Adrenal gland (tissue), 12 donors: ENCODE measurements around the gene C16orf90. TPM values are rescaled to one million over a fixed set of nuclear protein-coding genes. Genes with fewer than 3 reads are reported as not detected.

Experiments
- DNase-seq, 7 donors: peaks; one replicate each; pipeline ENCODE4 v3.0.0-alpha.2; 2019 to 2020
- H3K27ac ChIP-seq, 5 donors: fragments of 200-600 bp; sonication (generic) in 4 of 5; 1 replicate in 3 of 5; 2 replicates in 2 of 5; pipeline versions ENCODE4 v1.5.1 to v1.8.0; 2016 to 2020; ENCODE audit warnings: mild to moderate bottlenecking in 1 of 5
- H3K27me3 ChIP-seq: fragments of 200-600 bp; 2 replicates; pipeline ENCODE4 v1.8.0; 2021
- H3K36me3 ChIP-seq, 2 donors: fragments of 200-600 bp; replicated peaks in 1 of 2; 1 replicate in 1 of 2; 2 replicates in 1 of 2; pipeline versions ENCODE4 v1.5.1 to v1.8.0; 2018 to 2022
- H3K4me1 ChIP-seq, 2 donors: fragments of 200-600 bp; replicated peaks in 1 of 2; 1 replicate in 1 of 2; 2 replicates in 1 of 2; pipeline versions ENCODE4 v1.5.1 to v1.8.0; 2018 to 2021
- H3K4me3 ChIP-seq, 4 donors: fragments of 200-600 bp; sonication (generic) in 3 of 4; one replicate each; pipeline ENCODE4 v1.5.1; 2016 to 2018
- H3K9me3 ChIP-seq, 3 donors: fragments of 200-600 bp; sonication (generic) in 1 of 3; replicated peaks in 1 of 3; 1 replicate in 2 of 3; 2 replicates in 1 of 3; pipeline versions ENCODE4 v1.5.1 to v1.8.0; 2016 to 2021
- POLR2A ChIP-seq, 2 donors: fragments of 450-650 bp; IDR thresholded peaks; one replicate each; pipeline ENCODE4 v1.6.1; 2017; ENCODE audit warnings: antibody characterized with exemption in 2 of 2, mild to moderate bottlenecking in 2 of 2, moderate library complexity in 1 of 2
- WGBS, 4 donors: extraction: QIAGEN DNeasy Blood & Tissue Kit in 2 of 4; methylation state at CpG; one replicate each; pipeline versions ENCODE4 v1.1.5 to v1.1.7; 2013 to 2017; 5-methylcytosine and 5-hydroxymethylcytosine counted together
- intact Hi-C, 2 donors: fragments of 100-400 bp; cut with DNase I; formaldehyde crosslinking; loops; one replicate each; pipeline versions ENCODE4 v1.14.1 to v1.15.0; 2022 to 2023
- microRNA-seq, 3 donors: library from miRNA; unstranded; fragments of <30 nt; microRNA quantifications; one replicate each; pipeline ENCODE4, GENCODE V29; 2017 to 2020
- polyA plus RNA-seq, 3 donors: library from polyadenylated mRNA; stranded (reverse); fragments of 200-250 nt in 2 of 3; fragments of 350-450 nt in 1 of 3; fragmentation: Illumina TruSeq in 1 of 3; extraction: RNeasy Lipid Tissue Mini Kit (QIAGEN cat#74804) in 1 of 3; gene quantifications; one replicate each; pipeline ENCODE4 v1.2.3, GENCODE V29; 2013 to 2014
- small RNA-seq, 2 donors: library from RNA; depleted of rRNA; stranded (forward); fragments of <200 nt; gene quantifications; one replicate each; pipeline ENCODE3, GENCODE V24; 2016
- total RNA-seq, 9 donors: library from RNA; depleted of rRNA in 4 of 9; stranded (reverse); fragments of >200 nt in 4 of 9; fragments of 120-200 nt in 1 of 9; fragmentation: NEBNext Ultra II Directional in 1 of 9; extraction: Animal tissue kit (Norgen Biotek cat#: 25700) in 1 of 9; gene quantifications; one replicate each; pipeline versions ENCODE4 v1.1.0 to v1.2.4, GENCODE V29; 2013 to 2023
- TF ChIP-seq, protein P1 (sequence below), 6 experiments: fragments of 450-650 bp in 4 of 6; fragments of 200-600 bp in 2 of 6; sonication (generic) in 1 of 6; IDR thresholded peaks; 1 replicate in 5 of 6; 2 replicates in 1 of 6; pipeline versions ENCODE4 v1.5.1 to v1.8.0; 2016 to 2021; ENCODE audit warnings: antibody characterized with exemption in 6 of 6, mild to moderate bottlenecking in 2 of 6, moderate library complexity in 1 of 6
- donor health status: healthy with polysubstance abuse.
- donor health status: Bipolar disorder and iron deficiency.
- donor health status: DM: yes; HTN: yes; CAD: no.
- donor health status: DM: no; HTN: no; CAD: no.
- donor health status: DM: no; HTN: no; CAD: no.
- donor health status: DM: yes; HTN: yes; CAD: no.

C16orf90 gene
- total and polyA plus RNA-seq, 12 donors, result not detected

DNA sequence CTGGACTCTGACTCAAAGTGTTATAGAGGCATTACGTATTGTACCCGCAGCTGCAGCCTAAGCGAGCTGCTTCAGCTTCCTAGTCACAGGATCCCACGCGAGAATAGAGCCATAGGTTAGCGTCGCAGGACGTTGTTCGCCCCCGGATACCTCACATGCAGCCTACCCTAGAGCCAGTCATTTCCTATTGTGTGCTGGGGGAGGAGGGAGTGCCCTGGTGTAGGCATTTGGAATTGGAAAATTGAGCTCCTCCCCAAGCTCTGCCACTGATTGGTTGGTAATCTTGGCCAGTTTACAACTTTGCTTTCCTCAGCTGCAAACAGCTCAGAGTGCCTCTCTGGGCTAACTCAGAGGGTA lies 51.3 kb downstream of the C16orf90 start:
- H3K36me3 ChIP-seq, result peaks cover 0 to 12% of the 10 kb centered on the region in 2 donors
- 32 to 45% (median 36%) methylated on average over 6 to 10 of the region's 10 CpGs for WGBS, 4 donors
- peak in 1 of 2 donors; percentile 55 for TF ChIP-seq POLR2A (IDR thresholded peaks at IDR 0.05)
- TF ChIP-seq, protein P1, sequence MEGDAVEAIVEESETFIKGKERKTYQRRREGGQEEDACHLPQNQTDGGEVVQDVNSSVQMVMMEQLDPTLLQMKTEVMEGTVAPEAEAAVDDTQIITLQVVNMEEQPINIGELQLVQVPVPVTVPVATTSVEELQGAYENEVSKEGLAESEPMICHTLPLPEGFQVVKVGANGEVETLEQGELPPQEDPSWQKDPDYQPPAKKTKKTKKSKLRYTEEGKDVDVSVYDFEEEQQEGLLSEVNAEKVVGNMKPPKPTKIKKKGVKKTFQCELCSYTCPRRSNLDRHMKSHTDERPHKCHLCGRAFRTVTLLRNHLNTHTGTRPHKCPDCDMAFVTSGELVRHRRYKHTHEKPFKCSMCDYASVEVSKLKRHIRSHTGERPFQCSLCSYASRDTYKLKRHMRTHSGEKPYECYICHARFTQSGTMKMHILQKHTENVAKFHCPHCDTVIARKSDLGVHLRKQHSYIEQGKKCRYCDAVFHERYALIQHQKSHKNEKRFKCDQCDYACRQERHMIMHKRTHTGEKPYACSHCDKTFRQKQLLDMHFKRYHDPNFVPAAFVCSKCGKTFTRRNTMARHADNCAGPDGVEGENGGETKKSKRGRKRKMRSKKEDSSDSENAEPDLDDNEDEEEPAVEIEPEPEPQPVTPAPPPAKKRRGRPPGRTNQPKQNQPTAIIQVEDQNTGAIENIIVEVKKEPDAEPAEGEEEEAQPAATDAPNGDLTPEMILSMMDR (IDR thresholded peaks at IDR 0.05), result peak in 2 of 6 experiments; percentile 40 to 51
- intact Hi-C loops, result no loop called here
- H3K27me3 ChIP-seq, result no peaks in the 10 kb centered on the region
- H3K9me3 ChIP-seq, result no peaks in the 10 kb centered on the region
- peak overlapping the region; percentile 14 to 93 (median 69) for H3K27ac ChIP-seq
- peak overlapping the region in 3 of 4 donors; percentile 13 to 66 (median 39) for H3K4me3 ChIP-seq
- DNase-seq, result peak in 6 of 7 donors; percentile 35 to 81 (median 52)
- peaks cover 4 to 14% of the 10 kb centered on the region in 2 donors for H3K4me1 ChIP-seq

Small RNAs within 50 kb of the gene (microRNA-seq; reads per million reads assigned to microRNA genes)
- gene MIR6126, result 0 reads per million in 3 donors

Small RNAs within 50 kb of the gene (small RNA-seq; reads per million reads assigned to genes)
- 0 reads per million in 2 donors for gene MIR6126

Other genes with a start within 250 kb of the C16orf90 start
- gene MEFV, start 238.9 kb downstream of the C16orf90 start, total RNA-seq, result 1 to 10 TPM in 8 of 9 donors, under 1 TPM in 1; 0.39 to 7.8 (median 4.1) TPM
- gene MEFV, start 238.9 kb downstream of the C16orf90 start, polyA plus RNA-seq, result under 1 TPM; 0.40 to 0.72 (median 0.71) TPM
- gene ZNF263, start 212.0 kb downstream of the C16orf90 start, total RNA-seq, result 10 to 100 TPM; 22.5 to 84.0 (median 36.2) TPM
- gene ZNF263, start 212.0 kb downstream of the C16orf90 start, polyA plus RNA-seq, result 10 to 100 TPM; 18.5 to 26.4 (median 21.8) TPM
- 1 to 10 TPM; 2.1 to 8.7 (median 4.5) TPM for gene TIGD7, start 190.1 kb downstream of the C16orf90 start, total RNA-seq
- 1 to 10 TPM; 3.5 to 7.0 (median 4.6) TPM for gene TIGD7, start 190.1 kb downstream of the C16orf90 start, polyA plus RNA-seq
- gene ZNF75A, start 190.0 kb downstream of the C16orf90 start, total RNA-seq, result 10 to 100 TPM in 8 of 9 donors, 1 to 10 TPM in 1; 7.9 to 46.4 (median 22.5) TPM
- 10 to 100 TPM; 24.9 to 42.0 (median 37.4) TPM for gene ZNF75A, start 190.0 kb downstream of the C16orf90 start, polyA plus RNA-seq
- gene OR2C1, start 139.6 kb downstream of the C16orf90 start, total RNA-seq, result under 1 TPM in 5 of 9 donors, not detected in 4; 0.14 to 0.44 (median 0.35) TPM
- under 1 TPM in 1 of 3 donors, not detected in 2; 0.24 TPM for gene OR2C1, start 139.6 kb downstream of the C16orf90 start, polyA plus RNA-seq
- 10 to 100 TPM; 11.5 to 20.1 (median 14.3) TPM for gene ZSCAN32, start 94.5 kb downstream of the C16orf90 start, total RNA-seq
- 10 to 100 TPM; 10.6 to 19.0 (median 11.5) TPM for gene ZSCAN32, start 94.5 kb downstream of the C16orf90 start, polyA plus RNA-seq
- 10 to 100 TPM in 8 of 9 donors, 1 to 10 TPM in 1; 8.6 to 22.2 (median 11.0) TPM for gene ZNF174, start 94.3 kb downstream of the C16orf90 start, total RNA-seq
- gene ZNF174, start 94.3 kb downstream of the C16orf90 start, polyA plus RNA-seq, result 10 to 100 TPM in 1 of 3 donors, 1 to 10 TPM in 2; 4.1 to 15.4 (median 5.7) TPM
- gene ZNF597, start 52.0 kb downstream of the C16orf90 start, total RNA-seq, result 1 to 10 TPM; 1.8 to 4.0 (median 2.9) TPM
- gene ZNF597, start 52.0 kb downstream of the C16orf90 start, polyA plus RNA-seq, result 1 to 10 TPM; 1.2 to 2.9 (median 1.3) TPM
- 10 to 100 TPM; 16.9 to 66.0 (median 51.1) TPM for gene NAA60, start 51.8 kb downstream of the C16orf90 start, total RNA-seq
- 10 to 100 TPM; 67.5 to 96.3 (median 86.3) TPM for gene NAA60, start 51.8 kb downstream of the C16orf90 start, polyA plus RNA-seq
- gene CLUAP1, start 5.5 kb upstream of the C16orf90 start, total RNA-seq, result 10 to 100 TPM; 16.9 to 43.1 (median 20.9) TPM
- gene CLUAP1, start 5.5 kb upstream of the C16orf90 start, polyA plus RNA-seq, result 10 to 100 TPM in 1 of 3 donors, 1 to 10 TPM in 2; 6.9 to 42.8 (median 9.2) TPM
- gene NLRC3, start 81.9 kb upstream of the C16orf90 start, total RNA-seq, result 1 to 10 TPM in 6 of 9 donors, under 1 TPM in 3; 0.33 to 2.5 (median 1.5) TPM
- gene NLRC3, start 81.9 kb upstream of the C16orf90 start, polyA plus RNA-seq, result 1 to 10 TPM in 1 of 3 donors, under 1 TPM in 2; 0.29 to 1.4 (median 0.47) TPM
- 1 to 10 TPM; 1.7 to 8.0 (median 4.3) TPM for gene SLX4, start 116.1 kb upstream of the C16orf90 start, total RNA-seq
- gene SLX4, start 116.1 kb upstream of the C16orf90 start, polyA plus RNA-seq, result 1 to 10 TPM; 2.4 to 8.2 (median 2.9) TPM
- gene DNASE1, start 159.2 kb upstream of the C16orf90 start, total RNA-seq, result 10 to 100 TPM in 5 of 9 donors, 1 to 10 TPM in 4; 3.1 to 21.7 (median 12.1) TPM
- 10 to 100 TPM in 1 of 3 donors, 1 to 10 TPM in 2; 3.4 to 35.1 (median 6.0) TPM for gene DNASE1, start 159.2 kb upstream of the C16orf90 start, polyA plus RNA-seq
- 100 to 1,000 TPM in 3 of 9 donors, 10 to 100 TPM in 6; 59.8 to 113 (median 87.6) TPM for gene TRAP1, start 222.0 kb upstream of the C16orf90 start, total RNA-seq
- gene TRAP1, start 222.0 kb upstream of the C16orf90 start, polyA plus RNA-seq, result 100 to 1,000 TPM in 2 of 3 donors, 10 to 100 TPM in 1; 81.2 to 110 (median 100) TPM